Breast epithelium (tissue), 4 donors: ENCODE data around the gene TRAPPC1. TPM values are rescaled to one million over a fixed set of nuclear protein-coding genes. Genes with fewer than 3 reads are reported as not detected.
A peak's percentile ranks its signal among the peaks of the same experiment; 100 is the strongest.

Experiments
- DNase-seq, 2 donors: peaks; one replicate each; pipeline ENCODE4 v3.0.0-alpha.2; 2019; ENCODE audit warnings: low spot score in 2 of 2
- H3K27ac ChIP-seq, 2 donors: fragments of 200-600 bp; sonication (generic) in 1 of 2; one replicate each; pipeline ENCODE4 v1.5.1; 2016 to 2019; ENCODE audit warnings: mild to moderate bottlenecking in 1 of 2
- H3K27me3 ChIP-seq, 2 donors: fragments of 200-600 bp; sonication (generic) in 1 of 2; one replicate each; pipeline versions ENCODE4 v1.5.1 to v1.6.0; 2017 to 2019; ENCODE audit warnings: control low read depth in 1 of 2, mild to moderate bottlenecking in 1 of 2
- H3K36me3 ChIP-seq: fragments of 200-600 bp; one replicate; pipeline ENCODE4 v1.5.1; 2019
- H3K4me1 ChIP-seq, 2 donors: fragments of 200-600 bp; sonication (generic); one replicate each; pipeline ENCODE4 v1.5.1; 2016 to 2019; ENCODE audit warnings: control low read depth in 1 of 2
- H3K4me3 ChIP-seq, 3 donors: fragments of 200-600 bp; sonication (generic); 1 replicate in 2 of 3; 2 replicates in 1 of 3; pipeline ENCODE4 v1.5.1; 2016 to 2019; ENCODE audit warnings: mild to moderate bottlenecking in 3 of 3, moderate library complexity in 2 of 3
- H3K9me3 ChIP-seq, 2 donors: fragments of 200-600 bp; sonication (generic) in 1 of 2; one replicate each; pipeline ENCODE4 v1.5.1; 2016 to 2019; ENCODE audit warnings: control low read depth in 1 of 2
- POLR2A ChIP-seq: fragments of 450-650 bp; IDR thresholded peaks from one replicate; pipeline ENCODE4 v1.6.1; 2016; ENCODE audit warnings: antibody characterized with exemption, mild to moderate bottlenecking, moderate library complexity
- POLR2AphosphoS5 ChIP-seq, 3 donors: sonication (generic); formaldehyde crosslinking; IDR thresholded peaks; one replicate each; pipeline ENCODE4 v1.6.1; 2017; ENCODE audit warnings: antibody characterized with exemption in 3 of 3
- intact Hi-C: fragments of 100-400 bp; cut with DNase I; formaldehyde crosslinking; loops from one replicate; pipeline ENCODE4 v1.15.1; 2023; ENCODE audit warnings: low total_unique reads
- total RNA-seq, 3 donors: library from RNA; depleted of rRNA; stranded (reverse); fragments of >200 nt; gene quantifications; one replicate each; pipeline ENCODE4 v1.1.0, GENCODE V29; 2016
- TF ChIP-seq, protein P1 (sequence below), 3 donors: fragments of 450-650 bp; IDR thresholded peaks; one replicate each; pipeline ENCODE4 v1.5.1; 2016 to 2017; ENCODE audit warnings: antibody characterized with exemption in 3 of 3, mild to moderate bottlenecking in 3 of 3, moderate library complexity in 3 of 3

Gene TRAPPC1
- total RNA-seq, 3 donors from 2014 or later: 24.9 to 38.9 (median 37.7) TPM

DNA sequence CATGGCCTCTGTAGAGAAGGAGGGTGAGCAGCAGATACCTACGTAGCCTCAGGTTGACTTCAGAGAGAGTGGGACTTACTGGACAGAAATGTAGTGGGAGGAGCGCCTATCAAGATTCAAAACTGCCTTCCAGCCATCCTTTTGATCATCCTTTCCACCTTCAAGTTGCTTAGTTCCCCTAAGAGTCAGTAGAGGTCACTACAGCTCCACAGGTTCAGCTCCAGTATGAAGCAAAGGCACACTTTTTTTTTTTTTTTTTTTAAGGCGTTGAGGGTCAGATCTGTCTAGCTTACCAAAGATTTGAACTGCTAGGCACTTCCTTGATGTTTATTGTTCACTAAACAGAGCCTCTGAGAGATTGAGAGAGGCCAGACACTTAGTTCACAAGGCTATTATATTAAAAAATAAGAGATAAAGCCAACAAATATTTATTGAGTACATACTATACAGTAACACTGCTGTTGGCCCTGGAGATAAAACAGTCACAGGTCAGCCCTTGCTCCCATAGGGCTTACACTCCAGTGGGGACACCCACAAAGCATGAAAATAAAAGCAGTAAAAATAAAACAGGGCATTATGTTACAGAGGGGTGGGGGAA lies 18.7 kb downstream of the TRAPPC1 start:
- H3K9me3 ChIP-seq: no peaks in the 10 kb centered on the region
- TF ChIP-seq, protein P1, sequence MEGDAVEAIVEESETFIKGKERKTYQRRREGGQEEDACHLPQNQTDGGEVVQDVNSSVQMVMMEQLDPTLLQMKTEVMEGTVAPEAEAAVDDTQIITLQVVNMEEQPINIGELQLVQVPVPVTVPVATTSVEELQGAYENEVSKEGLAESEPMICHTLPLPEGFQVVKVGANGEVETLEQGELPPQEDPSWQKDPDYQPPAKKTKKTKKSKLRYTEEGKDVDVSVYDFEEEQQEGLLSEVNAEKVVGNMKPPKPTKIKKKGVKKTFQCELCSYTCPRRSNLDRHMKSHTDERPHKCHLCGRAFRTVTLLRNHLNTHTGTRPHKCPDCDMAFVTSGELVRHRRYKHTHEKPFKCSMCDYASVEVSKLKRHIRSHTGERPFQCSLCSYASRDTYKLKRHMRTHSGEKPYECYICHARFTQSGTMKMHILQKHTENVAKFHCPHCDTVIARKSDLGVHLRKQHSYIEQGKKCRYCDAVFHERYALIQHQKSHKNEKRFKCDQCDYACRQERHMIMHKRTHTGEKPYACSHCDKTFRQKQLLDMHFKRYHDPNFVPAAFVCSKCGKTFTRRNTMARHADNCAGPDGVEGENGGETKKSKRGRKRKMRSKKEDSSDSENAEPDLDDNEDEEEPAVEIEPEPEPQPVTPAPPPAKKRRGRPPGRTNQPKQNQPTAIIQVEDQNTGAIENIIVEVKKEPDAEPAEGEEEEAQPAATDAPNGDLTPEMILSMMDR (IDR thresholded peaks at IDR 0.05): peak; percentile 38 to 79 (median 74)
- no peak for TF ChIP-seq POLR2AphosphoS5 (IDR thresholded peaks at IDR 0.05)
- intact Hi-C loops: loop anchor here (10.0 kb wide), 1 partner anchor 48 kb away; no protein-coding TSS in a partner anchor

DNA sequence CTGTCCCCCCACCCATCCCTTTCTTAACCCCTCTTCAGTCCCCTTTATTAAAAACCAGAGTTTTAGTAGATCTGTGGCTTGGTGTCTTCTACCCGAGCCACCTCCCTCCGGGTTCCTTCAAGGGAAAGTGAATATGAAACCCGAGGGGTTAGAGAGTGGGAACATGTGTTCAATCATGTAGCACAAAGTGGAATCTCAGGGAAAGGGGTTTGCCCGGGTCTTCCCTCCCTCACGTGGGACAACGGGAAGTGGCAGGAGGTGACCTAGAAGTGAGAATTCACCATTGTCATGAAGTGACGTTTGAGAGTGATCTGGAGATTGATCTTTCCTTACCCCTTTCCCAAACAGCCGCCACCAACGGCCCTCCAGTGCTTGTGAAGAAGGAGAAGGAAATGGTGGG lies 20.6 kb downstream of the TRAPPC1 start:
- Histone ChIP-seq H3K4me3 (no peak overlapping the region), H3K27me3 (no peaks in the 10 kb centered on the region), H3K4me1 (peaks cover 0 to 5% of the 10 kb centered on the region in 2 donors), H3K9me3 (no peaks in the 10 kb centered on the region), H3K36me3 (peaks cover 6% of the 10 kb centered on the region), H3K27ac (no peak overlapping the region)
- TF ChIP-seq POLR2AphosphoS5 (IDR thresholded peaks at IDR 0.05) (no peak), POLR2A (no peak)
- TF ChIP-seq, protein P1 (IDR thresholded peaks at IDR 0.05): no peak
- intact Hi-C loops: loop anchor here (10.0 kb wide), 1 partner anchor 46 kb away; no protein-coding TSS in a partner anchor
- DNase-seq: no peak

More for the DNA sequence above, 18.7 kb downstream of the TRAPPC1 start:
- no peak overlapping the region for H3K4me3 ChIP-seq
- H3K27ac ChIP-seq: no peak overlapping the region
- H3K27me3 ChIP-seq: no peaks in the 10 kb centered on the region
- peaks cover 6% of the 10 kb centered on the region for H3K36me3 ChIP-seq
- peaks cover 0 to 5% of the 10 kb centered on the region in 2 donors for H3K4me1 ChIP-seq
- DNase-seq: no peak

DNA sequence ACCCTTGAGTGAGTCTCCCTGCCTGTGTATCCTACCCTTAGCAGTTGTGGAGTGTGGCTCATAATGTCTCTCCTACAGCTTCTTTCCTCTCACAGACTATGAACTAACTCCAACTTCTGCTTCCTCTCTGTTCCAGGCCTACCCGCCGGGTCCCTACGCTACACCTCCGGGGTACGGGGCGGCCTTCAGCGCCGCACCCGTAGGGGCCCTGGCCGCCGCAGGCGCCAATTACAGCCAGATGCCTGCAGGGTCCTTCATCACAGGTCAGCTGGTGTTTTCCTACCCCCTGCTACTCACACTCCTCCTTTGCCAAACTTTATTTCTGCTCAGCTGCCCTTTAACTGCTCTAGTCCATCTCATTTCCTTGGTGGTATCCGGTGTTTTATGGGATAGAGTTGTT lies 21.0 kb downstream of the TRAPPC1 start:
- H3K9me3 ChIP-seq: no peaks in the 10 kb centered on the region
- TF ChIP-seq POLR2A (no peak), POLR2AphosphoS5 (IDR thresholded peaks at IDR 0.05) (no peak)
- TF ChIP-seq, protein P1 (IDR thresholded peaks at IDR 0.05): no peak
- peaks cover 0 to 5% of the 10 kb centered on the region in 2 donors for H3K4me1 ChIP-seq
- no peaks in the 10 kb centered on the region for H3K27me3 ChIP-seq
- intact Hi-C loops: loop anchor here (10.0 kb wide), 1 partner anchor 46 kb away; no protein-coding TSS in a partner anchor
- DNase-seq: no peak
- H3K27ac ChIP-seq: no peak overlapping the region
- H3K4me3 ChIP-seq: no peak overlapping the region
- peaks cover 6% of the 10 kb centered on the region for H3K36me3 ChIP-seq

DNA sequence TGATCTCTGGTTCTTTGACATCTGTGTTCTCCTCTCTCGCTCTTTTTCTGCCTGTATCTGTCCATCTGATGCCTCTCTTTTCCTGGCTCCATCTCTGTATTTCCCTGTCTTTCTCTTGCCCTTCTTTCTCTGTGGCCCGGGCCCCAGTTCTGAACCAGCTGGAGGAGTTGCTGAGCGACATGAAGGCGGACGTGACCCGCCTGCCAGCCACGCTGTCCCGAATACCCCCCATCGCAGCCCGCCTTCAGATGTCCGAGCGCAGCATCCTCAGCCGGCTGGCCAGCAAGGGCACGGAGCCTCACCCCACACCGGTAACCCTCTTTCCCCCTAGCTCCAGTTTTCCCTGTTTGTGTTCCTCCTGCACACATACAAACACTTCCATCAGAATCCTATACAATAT lies 21.5 kb downstream of the TRAPPC1 start:
- peaks cover 0 to 5% of the 10 kb centered on the region in 2 donors for H3K4me1 ChIP-seq
- no peak for TF ChIP-seq POLR2AphosphoS5 (IDR thresholded peaks at IDR 0.05)
- TF ChIP-seq, protein P1 (IDR thresholded peaks at IDR 0.05): no peak
- no peak overlapping the region for H3K27ac ChIP-seq
- peaks cover 6% of the 10 kb centered on the region for H3K36me3 ChIP-seq
- H3K27me3 ChIP-seq: no peaks in the 10 kb centered on the region
- intact Hi-C loops: loop anchor here (10.0 kb wide), 1 partner anchor 45 kb away; no protein-coding TSS in a partner anchor
- H3K4me3 ChIP-seq: no peak overlapping the region
- H3K9me3 ChIP-seq: no peaks in the 10 kb centered on the region
- no peak for DNase-seq

DNA sequence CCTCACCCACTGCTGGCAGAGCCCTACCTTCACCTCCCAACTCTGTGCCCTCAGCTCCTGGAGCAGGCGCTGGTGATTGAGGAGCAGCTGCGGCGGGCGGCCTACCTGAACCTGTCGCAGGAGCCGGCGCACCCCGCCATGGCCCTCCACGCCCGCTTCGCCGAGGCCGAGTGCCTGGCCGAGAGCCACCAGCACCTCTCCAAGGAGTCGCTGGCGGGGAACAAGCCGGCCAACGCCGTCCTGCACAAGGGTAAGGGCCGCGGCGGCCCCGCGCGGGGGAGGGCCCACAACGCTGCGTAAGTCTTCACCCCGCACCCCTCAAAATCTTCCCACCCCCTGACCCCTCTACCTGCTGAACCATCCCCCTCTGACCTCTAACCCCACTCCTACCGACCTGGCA lies 22.7 kb downstream of the TRAPPC1 start:
- peaks cover 6% of the 10 kb centered on the region for H3K36me3 ChIP-seq
- DNase-seq: no peak
- H3K27me3 ChIP-seq: no peaks in the 10 kb centered on the region
- no peaks in the 10 kb centered on the region for H3K9me3 ChIP-seq
- no peaks in the 10 kb centered on the region for H3K4me1 ChIP-seq
- H3K27ac ChIP-seq: no peak overlapping the region
- TF ChIP-seq POLR2A (no peak), POLR2AphosphoS5 (IDR thresholded peaks at IDR 0.05) (no peak)
- TF ChIP-seq, protein P1 (IDR thresholded peaks at IDR 0.05): no peak
- intact Hi-C loops: loop anchor here (5.0 kb wide), 1 partner anchor 518 kb away; no protein-coding TSS in a partner anchor
- no peak overlapping the region for H3K4me3 ChIP-seq
